DMS79 treated with DMSO at 0.1 percent for 48 hours (cell line): ENCODE measurements around the gene RPL7A.
"Not testable (repeated sequence)": the region's sequence is repeated elsewhere in the genome, so short reads cannot be mapped to it uniquely, and the experiment has no call there.

Experiments
- DNase-seq: peaks from one replicate; lab custom pipeline; 2025; lab: John Stamatoyannopoulos, UW

Gene RPL7A

DNA sequence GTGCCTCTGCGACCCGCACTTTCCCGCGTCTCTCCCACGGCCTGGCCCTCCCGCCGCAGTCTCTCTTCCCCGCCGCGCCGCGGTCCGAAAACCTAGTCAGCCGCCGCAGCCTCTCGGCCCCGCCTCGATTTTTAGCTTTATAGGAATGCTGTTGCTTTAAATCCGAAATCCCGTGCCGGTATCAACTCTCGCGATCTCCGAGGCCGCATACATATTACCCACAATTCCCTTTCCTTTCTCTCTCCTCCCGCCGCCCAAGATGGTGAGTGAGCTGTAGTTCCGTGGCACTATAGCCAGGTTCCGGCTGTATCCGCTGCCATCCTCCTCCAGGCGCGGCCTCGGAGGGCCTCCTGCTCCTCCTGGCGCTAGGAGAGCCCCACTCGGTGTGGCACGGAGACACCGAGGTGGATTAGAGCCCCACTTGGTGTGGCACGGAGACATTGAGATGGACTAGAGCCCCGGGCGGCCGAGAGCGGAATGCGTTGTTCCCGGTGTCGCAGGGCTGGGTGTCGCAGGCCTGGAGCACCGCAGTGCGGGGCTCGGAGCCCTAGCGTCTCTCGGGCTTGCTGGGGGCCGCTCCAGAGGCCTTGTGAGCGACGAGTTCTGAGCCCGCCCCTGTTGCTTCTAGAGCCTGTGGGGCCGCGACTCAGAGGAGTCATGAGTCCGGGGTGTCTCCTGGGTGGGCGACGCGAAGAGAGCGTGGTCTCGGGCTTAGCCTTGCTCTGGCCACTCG lies at the start of gene RPL7A, which contains the start of gene MED22:
Gene RPL7A, plus strand, starts transcription at position 234 of the 733 bp plus-strand sequence. Its CDS starts 26 bp downstream, at position 260.
Gene MED22, minus strand, starts transcription at position 147 of the 733 bp plus-strand sequence. CDS start 1,469 bp downstream, outside the sequence.
- DNase-seq, result peak; percentile 94

DNA sequence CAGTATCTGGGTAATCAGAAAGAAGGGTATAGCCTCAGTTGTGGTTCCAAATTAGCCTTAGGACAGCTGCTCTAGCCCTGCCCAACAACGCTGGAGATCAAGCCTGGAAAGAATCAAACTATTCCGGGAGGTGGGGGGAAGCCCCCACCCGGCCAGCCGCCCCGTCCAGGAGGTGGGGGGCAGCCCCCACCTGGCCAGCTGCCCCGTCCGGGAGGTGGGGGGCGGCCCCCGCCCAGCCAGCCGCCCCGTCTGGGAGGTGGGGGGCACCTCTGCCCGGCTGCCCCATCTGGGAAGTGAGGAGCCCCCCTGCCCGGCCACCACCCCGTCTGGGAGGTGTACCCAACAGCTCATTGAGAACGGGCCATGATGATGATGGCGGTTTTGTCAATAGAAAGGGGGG lies 48.0 kb upstream of the RPL7A start:
- DNase-seq, result not testable (repeated sequence)

DNA sequence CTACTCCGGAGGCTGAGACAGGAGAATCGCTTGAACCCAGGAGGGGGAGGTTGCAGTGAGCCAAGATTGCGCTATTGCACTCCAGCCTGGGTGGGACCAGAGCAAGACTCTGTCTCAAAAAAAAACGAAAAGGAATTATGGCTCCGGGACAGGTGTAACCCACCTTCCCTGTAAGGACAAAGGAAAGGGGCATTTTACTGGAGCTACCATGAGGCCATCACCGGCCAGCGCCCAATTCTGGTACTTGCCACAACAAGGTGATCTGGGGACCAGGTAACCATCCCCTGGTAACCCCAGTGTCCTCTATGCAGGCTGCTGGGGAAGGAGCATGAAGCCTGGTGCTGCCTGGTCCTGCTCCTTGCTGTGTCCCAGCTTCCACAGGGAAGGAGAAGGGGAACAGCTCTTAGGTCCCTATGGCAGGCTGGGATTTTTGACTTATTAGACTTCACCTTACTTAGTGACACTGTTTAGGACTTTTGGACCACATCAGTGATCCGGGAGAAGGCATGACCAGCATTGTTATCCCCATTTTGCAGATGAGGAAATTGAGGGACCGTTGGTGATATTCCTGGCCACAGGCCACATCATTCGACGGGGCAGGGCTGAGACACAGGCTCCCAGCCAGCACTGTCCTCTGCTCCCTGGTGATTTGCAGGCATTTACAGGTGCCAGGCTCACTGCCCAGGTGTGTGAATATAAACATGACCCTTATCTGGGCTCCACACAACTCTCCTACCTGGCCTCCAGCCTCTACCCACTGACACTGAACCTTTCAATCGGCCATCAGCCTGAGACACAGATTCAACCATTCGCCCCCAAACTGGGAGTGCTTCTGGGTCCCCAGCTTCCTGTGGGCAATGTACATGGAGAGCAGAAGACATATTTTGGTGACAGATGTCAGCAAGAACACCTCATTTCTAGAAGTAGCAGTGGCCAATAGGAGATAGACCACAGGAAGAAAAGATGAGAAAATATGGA lies 46.5 kb upstream of the RPL7A start:
- no peak for DNase-seq

DNA sequence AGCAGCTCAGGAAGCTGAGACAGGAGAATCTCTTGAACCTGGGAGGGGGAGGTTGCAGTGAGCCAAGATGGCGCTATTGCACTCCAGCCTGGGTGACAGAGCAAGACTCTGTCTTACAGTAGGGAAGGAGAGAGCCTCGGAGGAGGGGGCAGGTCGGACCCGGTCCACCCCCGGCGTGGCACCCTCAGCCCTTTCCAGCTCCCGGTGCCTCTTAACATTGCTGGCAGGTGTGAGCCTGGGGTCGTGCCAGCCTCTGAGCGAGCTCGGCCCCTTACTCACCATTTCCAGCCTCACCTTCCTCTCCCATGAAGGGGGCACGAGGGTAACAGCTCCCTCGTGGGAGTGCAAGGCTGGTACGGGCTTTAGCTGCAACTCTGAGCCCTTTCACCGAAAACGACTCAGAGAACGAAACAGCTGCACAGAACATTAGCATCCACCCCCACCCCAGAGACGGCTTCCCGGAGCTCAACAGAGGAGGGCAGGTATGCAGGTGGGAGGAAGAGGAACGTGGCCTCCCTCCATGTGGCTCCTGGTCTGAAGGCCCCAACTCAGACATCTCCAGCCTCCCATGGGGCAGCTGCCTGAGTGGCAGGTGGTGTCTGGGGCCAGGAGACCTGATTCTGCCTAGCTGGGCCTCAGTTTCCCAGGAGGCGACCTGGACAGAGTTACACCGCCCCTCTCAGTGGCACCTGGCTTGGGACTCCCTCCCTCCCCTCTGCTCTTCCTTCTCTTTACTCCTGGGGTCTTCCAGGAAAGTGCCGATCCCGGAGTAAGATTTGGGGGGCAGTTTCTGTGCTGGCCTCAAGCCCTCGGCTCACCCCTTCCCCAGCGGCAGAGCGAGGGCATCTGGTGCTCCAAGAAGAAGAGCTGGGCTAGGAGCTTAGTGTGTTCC lies 44.5 kb upstream of the RPL7A start:
- DNase-seq, result no peak

DNA sequence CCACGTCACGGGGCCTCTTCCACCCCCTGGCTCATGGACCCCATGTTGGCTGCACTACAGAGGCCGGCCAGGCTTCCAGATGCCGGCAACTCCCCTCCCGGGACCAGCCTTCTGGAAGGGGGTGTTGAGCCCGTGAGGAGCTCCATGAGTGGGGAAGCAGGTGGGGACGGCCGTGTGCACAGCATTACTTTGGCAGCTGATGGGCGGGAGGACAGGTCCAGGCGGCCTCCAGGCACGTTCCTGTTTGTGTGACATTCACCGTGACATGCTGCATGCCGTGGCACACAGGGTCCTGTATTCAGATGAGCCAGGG lies 43.9 kb upstream of the RPL7A start:
- no peak for DNase-seq

DNA sequence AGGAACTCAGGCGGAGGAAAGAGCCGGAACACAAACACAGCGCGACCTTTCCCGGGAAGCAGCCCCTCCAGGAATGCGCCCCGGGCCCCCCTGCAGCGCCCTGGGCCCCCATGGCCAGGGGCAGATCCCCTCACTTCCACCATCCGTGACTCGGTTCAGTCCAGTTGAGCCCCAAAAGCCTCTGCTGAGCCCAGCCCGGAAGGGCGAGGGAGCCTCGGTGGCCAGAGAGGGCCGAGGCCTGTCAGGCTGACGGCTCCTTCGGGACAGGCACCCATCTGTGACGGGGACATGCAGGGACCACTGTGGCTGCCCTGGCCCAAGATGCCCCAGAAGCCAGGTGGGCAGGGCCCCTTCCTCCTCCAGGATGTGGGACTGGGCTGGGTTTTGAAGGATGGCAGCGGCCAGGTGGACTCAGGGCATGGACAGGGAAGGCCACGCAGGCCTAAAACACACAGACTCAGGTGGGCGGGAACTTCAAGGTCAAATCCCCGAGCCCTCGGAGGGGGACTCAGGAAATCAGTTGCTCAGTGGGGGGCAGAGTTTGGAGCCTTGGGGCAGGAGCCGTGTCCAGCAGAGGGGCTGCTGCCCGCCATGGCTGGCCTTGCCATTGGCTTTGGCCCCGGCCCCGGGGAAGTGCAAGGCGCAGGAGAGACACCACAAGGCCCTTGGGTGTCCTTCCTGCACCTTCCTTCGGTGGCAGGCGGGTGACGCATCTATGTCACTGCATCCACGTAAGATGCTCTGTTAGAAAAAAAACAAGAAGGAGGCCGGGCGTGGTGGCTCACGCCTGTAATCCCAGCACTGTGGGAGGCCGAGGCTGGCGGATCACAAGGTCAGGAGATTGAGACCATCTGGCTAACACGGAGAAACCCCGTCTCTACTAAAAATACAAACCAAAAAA lies 43.3 kb upstream of the RPL7A start:
- no peak for DNase-seq

DNA sequence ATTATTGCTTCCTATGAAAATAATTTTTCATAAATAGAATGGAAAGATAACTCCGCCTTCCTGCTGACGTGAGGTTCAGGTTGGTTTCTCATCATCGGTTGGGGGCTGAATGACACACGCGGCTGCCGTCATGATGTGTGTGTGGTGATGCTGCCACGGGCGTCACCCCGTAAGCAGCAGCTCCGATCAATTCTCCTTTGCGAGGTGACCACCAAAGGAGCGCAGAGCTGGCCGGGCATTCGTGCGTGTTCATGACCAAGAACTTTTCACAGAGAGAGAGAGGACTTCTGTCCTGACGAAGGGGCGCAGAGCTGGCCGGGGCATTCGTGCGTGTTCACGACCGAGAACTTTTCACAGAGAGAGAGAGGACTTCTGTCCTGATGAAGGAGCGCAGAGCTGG lies 42.3 kb upstream of the RPL7A start:
- no peak for DNase-seq

DNA sequence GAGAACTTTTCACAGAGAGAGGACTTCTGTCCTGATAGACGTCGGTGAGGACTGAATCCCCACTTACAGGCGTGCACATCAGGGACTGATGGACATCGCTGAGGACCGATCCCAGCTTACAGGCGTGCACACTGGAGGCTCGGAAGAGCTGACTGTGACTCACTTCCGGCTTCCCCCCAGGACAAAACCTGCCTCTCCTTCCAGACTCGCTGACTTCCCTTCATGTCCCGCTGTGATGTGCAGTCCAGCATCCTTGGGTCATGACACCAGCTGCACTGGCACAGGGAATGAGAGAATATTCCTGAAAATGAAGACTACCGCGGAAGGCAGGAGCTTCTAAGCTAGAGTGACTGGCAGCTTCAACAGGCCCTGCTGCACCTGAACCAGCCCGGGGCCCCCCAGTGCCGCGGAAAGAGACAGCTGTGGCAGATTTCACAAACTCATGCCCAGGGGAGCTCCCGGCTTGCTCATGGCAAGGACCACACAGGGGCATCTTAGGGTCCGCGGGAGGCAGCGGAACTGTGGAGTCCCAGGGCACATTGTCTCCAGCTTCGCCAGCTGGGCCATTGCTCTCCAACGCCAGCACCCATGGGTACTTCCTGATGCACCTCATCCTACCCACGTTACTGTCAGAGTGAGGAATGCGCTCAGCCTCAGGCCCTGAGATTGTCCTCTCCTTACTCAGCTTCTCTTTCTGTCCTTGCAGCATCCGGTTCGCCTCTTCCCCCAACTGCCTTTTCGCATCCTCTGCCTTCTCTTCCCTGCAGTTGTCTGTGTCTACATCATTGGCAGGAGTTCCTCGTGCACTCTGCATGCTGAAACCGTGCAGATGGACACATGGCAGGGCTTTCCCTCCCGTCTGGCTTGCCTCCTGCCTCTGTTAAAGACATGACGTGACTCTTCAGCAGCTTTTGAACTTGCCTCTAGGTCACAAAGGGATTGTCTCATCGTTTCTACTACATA lies 41.5 kb upstream of the RPL7A start:
- DNase-seq, result no peak

DNA sequence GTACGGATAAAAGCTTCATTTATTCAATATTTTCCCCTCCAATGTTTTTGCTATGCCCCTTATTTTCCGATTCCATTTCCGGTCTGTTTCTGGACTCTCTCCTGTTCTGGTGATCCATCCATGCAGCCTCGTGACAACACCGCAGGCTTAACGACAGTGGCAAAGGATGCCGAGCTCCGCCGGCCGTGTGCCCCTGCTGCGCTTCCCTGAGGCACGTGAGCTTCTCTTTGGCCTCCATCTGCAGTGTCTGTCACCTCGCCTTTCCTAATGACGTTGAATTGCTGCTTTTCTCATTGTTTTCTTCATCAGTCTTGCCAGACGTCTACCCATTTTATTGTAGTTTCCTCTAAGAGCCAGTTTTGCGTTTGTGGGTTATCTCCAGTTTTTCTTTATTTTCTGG lies 40.7 kb upstream of the RPL7A start:
- DNase-seq, result no peak

DNA sequence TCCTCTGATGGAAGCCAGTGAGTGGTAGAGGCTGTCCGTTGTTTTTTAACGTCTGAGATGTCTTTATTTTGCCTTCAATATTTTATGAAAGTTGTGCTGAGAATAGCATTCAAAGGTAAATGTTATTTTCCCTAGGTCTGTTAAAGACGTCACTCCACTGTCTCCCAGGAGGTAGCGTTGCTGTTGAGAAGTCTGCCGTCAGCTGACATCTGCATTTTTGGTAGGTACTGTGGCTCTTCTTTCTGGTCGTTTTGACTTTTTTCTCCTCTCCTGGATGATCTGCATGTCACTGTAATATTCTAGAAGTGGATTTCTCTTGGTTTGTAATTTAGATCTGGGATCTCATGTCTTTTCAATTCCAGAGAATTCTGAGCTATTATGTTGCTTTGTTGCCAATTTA lies 38.4 kb upstream of the RPL7A start:
- DNase-seq, result no peak

DNA sequence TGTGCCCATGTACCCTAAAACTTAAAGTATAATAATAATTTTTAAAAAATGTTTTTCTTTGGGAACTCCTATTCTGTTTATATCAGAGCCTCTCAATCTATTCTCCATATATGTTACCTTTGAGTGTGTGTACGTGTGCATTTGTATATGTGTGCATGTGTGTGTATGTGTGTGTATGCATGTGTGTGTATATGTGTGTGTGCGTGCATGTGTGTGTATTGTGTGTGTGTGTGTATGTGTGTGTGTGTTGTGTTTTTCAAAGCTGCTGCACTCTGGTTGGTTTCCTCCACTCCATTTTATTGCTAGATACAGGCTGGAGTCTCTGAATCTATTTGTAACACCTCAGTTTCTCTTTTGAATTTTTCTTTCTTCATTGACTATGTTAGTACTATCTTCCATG lies 32.0 kb upstream of the RPL7A start:
- no peak for DNase-seq

DNA sequence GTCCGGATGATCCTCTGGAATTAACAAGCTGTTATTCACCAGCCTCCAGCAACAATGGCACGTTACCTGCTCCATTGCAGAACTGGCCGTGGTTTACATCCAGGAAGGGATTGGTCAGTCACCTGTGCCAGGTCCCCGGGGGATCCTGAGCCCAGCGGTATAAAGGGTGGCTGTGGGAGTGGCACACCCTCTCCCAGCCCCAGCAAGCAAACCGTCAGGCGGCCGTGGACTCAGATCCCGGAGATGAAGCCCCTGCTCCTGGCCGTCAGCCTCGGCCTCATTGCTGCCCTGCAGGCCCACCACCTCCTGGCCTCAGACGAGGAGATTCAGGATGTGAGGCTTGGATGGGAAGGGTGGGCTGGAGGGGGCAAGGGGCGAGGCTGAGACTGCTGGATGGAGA lies 30.5 kb upstream of the RPL7A start:
- not testable (repeated sequence) for DNase-seq

DNA sequence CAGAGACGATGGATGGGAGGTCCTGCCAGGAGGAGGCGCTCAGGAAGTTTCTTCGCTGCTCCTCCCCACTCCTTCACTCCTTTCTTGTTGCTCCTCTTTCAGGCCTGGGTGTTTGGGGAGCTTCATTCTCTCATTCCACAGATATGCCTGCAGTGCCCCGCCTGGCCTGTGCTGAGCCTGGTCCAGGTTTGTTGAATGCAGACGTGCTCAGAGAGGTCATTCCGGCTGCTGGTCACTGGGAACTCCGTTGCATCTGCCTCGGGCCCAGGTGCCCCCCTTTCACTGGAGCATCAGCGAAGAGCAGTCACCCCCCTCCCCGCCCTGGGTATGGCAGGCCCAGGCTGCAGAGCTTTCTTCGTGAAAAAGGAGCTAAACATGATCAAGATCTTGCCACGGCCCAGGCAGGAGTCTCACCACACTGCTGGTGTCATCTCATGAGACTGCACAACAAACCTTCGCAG lies 27.6 kb upstream of the RPL7A start:
- DNase-seq, result no peak

DNA sequence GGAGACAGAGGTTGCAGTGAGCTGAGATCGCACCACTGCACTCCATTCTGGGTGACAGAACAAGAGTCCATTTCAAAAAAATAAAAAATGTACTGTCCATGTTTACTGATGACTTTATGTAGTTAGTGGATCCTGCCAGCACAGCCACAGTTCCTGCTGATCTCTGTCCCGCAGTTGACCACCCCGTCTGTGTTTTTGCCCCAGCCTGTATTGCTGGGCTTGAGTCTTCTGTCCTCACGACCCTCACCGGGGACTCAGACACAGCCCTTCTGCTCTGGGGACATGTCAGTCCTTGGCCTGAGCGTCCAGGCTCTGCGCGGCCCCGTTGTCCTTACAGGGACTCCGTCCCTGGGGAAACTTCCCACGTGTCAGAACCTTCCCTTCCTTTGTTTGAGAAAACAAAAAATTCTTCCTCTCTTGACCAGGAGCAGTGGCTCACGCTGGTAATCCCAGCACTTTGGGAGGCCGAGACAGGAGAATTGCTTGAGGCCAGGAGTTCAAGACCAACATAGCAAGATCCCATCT lies 26.5 kb upstream of the RPL7A start:
- DNase-seq, result no peak

DNA sequence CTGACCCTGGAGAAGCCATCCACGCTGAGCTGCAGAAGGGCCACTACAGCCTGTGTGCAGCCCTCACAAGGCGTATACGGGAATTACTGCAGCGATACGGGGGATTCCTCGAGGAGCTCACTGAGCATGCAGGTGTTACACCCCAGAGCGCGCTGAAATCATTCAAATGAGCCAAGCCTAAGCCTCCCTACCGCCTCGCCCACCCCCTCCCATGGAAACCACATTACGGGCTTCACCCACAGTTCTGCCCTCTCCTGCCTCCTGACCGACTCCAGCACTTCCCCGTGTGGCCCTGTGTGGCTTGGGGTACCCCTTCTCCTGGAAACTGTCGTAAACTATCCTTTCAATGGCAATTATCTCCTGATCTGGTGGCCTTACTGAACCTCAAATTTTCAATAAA lies 25.3 kb upstream of the RPL7A start:
- DNase-seq, result no peak

DNA sequence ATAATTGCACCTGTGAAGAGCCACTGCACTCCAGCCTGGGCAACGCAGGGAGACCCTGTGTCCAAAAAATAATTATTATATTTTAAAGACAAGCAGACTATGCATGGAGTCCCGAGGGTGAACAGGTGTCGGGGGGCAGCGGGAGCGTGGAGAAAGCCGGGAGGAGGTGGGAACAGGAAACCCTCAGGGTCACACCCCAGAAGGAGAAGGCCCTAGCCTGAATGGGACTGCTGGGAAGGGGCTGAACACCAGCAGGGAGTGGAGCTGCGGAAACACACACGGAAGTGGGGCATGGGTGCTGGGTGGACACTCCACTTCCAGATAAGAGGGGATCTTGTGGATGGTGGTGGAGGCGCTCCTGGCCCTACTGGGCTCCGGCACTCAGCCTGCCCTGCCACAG lies 24.8 kb upstream of the RPL7A start:
- DNase-seq, result no peak

DNA sequence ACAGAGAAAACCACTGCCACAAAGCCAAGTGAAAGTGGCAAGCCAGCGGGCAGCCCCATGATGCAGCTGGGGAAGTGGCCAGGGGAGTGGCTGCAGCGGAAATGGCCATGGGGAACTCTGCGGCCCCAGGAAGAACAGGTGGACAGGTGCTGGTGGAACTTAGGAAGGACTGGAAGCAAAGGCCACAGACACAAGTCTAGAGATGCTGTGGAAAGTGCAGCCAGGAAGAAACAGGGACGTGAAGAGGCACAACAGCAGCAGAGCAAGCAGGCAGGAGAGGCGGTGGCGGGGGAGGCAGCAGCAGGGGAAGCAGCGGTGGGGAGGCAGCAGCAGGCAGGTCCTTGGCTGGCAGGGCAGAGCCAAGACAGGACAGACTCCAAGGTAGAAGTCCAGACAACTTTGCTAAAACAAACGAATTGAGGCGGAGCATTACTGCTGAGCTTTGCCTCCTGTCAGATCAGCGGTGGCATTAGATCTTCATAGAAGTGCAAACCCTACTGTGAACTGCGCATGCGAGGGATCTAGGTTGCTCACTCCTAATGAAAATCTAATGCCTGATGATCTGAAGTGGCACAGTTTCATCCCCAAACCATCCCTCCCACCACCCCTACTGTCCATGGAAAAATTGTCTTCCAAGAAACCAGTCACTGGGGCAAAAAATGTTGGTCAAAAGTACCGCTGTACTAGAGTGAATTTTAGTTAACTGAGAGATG lies 23.9 kb upstream of the RPL7A start:
- DNase-seq, result no peak

DNA sequence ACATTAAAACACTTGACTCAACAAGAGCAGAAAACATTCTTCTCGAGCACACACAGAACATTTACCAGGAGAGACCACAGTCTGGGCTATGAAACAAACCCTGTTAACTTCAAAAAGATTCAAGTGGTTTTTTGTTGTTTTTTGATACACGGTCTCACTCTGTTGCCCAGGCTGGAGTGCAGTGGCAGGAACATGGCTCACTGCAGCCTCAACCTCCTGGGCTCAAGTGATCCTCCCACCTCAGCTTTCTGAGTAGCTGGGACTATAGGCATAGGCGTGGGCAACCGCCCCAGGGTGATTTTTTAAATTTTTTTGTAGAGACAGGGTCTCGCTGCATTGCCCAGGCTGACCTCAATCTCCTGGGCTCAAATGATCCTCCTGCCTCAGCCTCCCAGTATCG lies 21.0 kb upstream of the RPL7A start:
- DNase-seq, result peak; percentile 92
